GM12878 (cell line): ENCODE results near the gene GRIK2. TPM values are rescaled to one million over a fixed set of nuclear protein-coding genes. Genes with fewer than 3 reads are reported as not detected.

Experiments
- ATAC-seq: fragments of 200-7000 bp; cut with Tn5 transposase; 3 replicates; pipeline ENCODE4 v1.9.1; 2020; ENCODE audit warnings: mild to moderate bottlenecking, moderate library complexity
- BruUV-seq: library from RNA; stranded (reverse); fragments of 400-500 nt; replicated peaks from 2 replicates; lab custom pipeline; 2021; lab: Mats Ljungman, UMichigan
- CTCF ChIA-PET: fragments of 300-600 bp; sonication (Branson Sonifier 250); formaldehyde crosslinking; extraction: SDS; loops from one replicate; lab custom pipeline; 2021; ENCODE audit warnings: inconsistent platforms; lab: Yijun Ruan, JAX
- POLR2A ChIA-PET: fragments of 350-600 bp; formaldehyde crosslinking; extraction: SDS; loops from one replicate; lab custom pipeline; 2021; ENCODE audit warnings: inconsistent platforms; lab: Charles Lee
- RAD21 ChIA-PET: fragments of 300-600 bp; sonication (Branson Sonifier 250); formaldehyde crosslinking; loops from one replicate; lab custom pipeline; 2023; ENCODE audit warnings: antibody characterized with exemption; ENCODE audit not compliant: unreplicated experiment; lab: Charles Lee
- SMC1A ChIA-PET: fragments of 300-600 bp; sonication (Branson Sonifier 250); formaldehyde crosslinking; loops from one replicate; lab custom pipeline; 2023; ENCODE audit not compliant: unreplicated experiment, uncharacterized antibody; lab: Charles Lee
- DNase-seq: peaks from one replicate; pipeline ENCODE4 v3.0.0-alpha.2; 2011; ENCODE audit warnings: low read depth, low spot score
- FAIRE-seq: peaks from 3 replicates; lab custom pipeline; 2011; peaks lifted over from hg19 to GRCh38; lab: Jason Lieb, UNC
- H2AFZ ChIP-seq: 2 replicates; pipeline ENCODE4 v1.6.0; 2011; ENCODE audit warnings: low read depth, low read length, control low read depth; ENCODE audit not compliant: control insufficient read depth
- H3K27ac ChIP-seq: 2 replicates; pipeline ENCODE4 v1.5.1; 2011; ENCODE audit warnings: control low read depth; ENCODE audit not compliant: control insufficient read depth, insufficient read depth
- H3K27me3 ChIP-seq, 2 experiments: replicated peaks in 1 of 2; 2 replicates each; pipeline versions ENCODE4 v1.6.0 to v1.6.1; 2011; ENCODE audit warnings: low read length in 1 of 2; ENCODE audit not compliant: control insufficient read depth in 2 of 2, insufficient read depth in 2 of 2
- H3K36me3 ChIP-seq, 2 experiments: 2 replicates each; pipeline ENCODE4 v1.5.1; 2011; ENCODE audit warnings: low read length in 1 of 2; ENCODE audit not compliant: control insufficient read depth in 2 of 2, insufficient read depth in 2 of 2
- H3K4me1 ChIP-seq: 2 replicates; pipeline ENCODE4 v1.6.1; 2011; ENCODE audit warnings: mild to moderate bottlenecking, low read length, moderate library complexity, mixed read lengths; ENCODE audit not compliant: control insufficient read depth, insufficient read depth
- H3K4me2 ChIP-seq: 2 replicates; pipeline ENCODE4 v1.6.0; 2011; ENCODE audit warnings: control low read depth; ENCODE audit not compliant: control insufficient read depth, insufficient read depth
- H3K4me3 ChIP-seq: fragments of 200-600 bp; sonication (generic); 2 replicates; pipeline ENCODE4 v1.5.1; 2016
- H3K79me2 ChIP-seq: 2 replicates; pipeline ENCODE4 v1.6.0; 2011; ENCODE audit warnings: low read length; ENCODE audit not compliant: control insufficient read depth, insufficient read depth
- H3K9ac ChIP-seq: 2 replicates; pipeline ENCODE4 v1.8.0; 2011; ENCODE audit warnings: low read length, control low read depth, mixed read lengths; ENCODE audit not compliant: control insufficient read depth, insufficient read depth
- H3K9me3 ChIP-seq: replicated peaks from 3 replicates; pipeline ENCODE4 v1.5.1; 2011; ENCODE audit warnings: mild to moderate bottlenecking, low read length; ENCODE audit not compliant: control insufficient read depth, insufficient read depth
- H4K20me1 ChIP-seq: 2 replicates; pipeline ENCODE4 v1.6.0; 2011; ENCODE audit not compliant: control insufficient read depth, insufficient read depth
- EED ChIP-seq: sonication (generic); IDR thresholded peaks from 2 replicates; pipeline ENCODE4 v1.6.1; 2016; ENCODE audit warnings: antibody characterized with exemption, low read depth
- ESRRA ChIP-seq: IDR thresholded peaks from 2 replicates; pipeline ENCODE4 v1.6.1; 2012; ENCODE audit warnings: mild to moderate bottlenecking, low read length, improper control_type of control experiment
- EZH2 ChIP-seq: IDR thresholded peaks from 2 replicates; pipeline ENCODE4 v1.6.1; 2012; ENCODE audit warnings: low read depth, mild to moderate bottlenecking, control low read depth, inconsistent platforms, low read length, borderline replicate concordance; ENCODE audit not compliant: control insufficient read depth
- KAT2A ChIP-seq: conservative IDR thresholded peaks from 2 replicates; pipeline ENCODE4 v1.6.1; 2011; ENCODE audit warnings: low read depth, low read length; ENCODE audit not compliant: control insufficient read depth
- MYB ChIP-seq: fragments of 150-350 bp; IDR thresholded peaks from 2 replicates; pipeline ENCODE4 v1.6.1; 2014; ENCODE audit warnings: mild to moderate bottlenecking, low read depth, low read length, borderline replicate concordance
- PKNOX1 ChIP-seq: fragments of 450-650 bp; IDR thresholded peaks from 2 replicates; pipeline ENCODE4 v1.6.1; 2016; ENCODE audit warnings: mild to moderate bottlenecking
- POLR2AphosphoS5 ChIP-seq: IDR thresholded peaks from 2 replicates; pipeline ENCODE4 v1.6.1; 2011; ENCODE audit warnings: mild to moderate bottlenecking, low read length, inconsistent platforms
- SMC3 ChIP-seq: IDR thresholded peaks from 2 replicates; pipeline ENCODE4 v1.6.1; 2011; ENCODE audit warnings: low read length, improper control_type of control experiment, borderline replicate concordance
- SREBF1 ChIP-seq: IDR thresholded peaks from 2 replicates; pipeline ENCODE4 v1.6.1; 2012; ENCODE audit warnings: mild to moderate bottlenecking, low read length
- SUZ12 ChIP-seq: fragments of 200-600 bp; sonication (generic); IDR thresholded peaks from one replicate; pipeline ENCODE4 v1.6.1; 2018; ENCODE audit warnings: antibody characterized with exemption, mild to moderate bottlenecking; ENCODE audit not compliant: unreplicated experiment
- TBL1XR1 ChIP-seq: IDR thresholded peaks from 2 replicates; pipeline ENCODE4 v1.6.1; 2012; ENCODE audit warnings: low read depth, low read length, improper control_type of control experiment
- ZBED1 ChIP-seq: IDR thresholded peaks from 2 replicates; pipeline ENCODE4 v1.6.1; 2016; ENCODE audit warnings: borderline replicate concordance
- ZBTB33 ChIP-seq: fragments of 450-650 bp; IDR thresholded peaks from 2 replicates; pipeline ENCODE4 v1.6.1; 2017; ENCODE audit warnings: mild to moderate bottlenecking
- in situ Hi-C: fragments of 300-500 bp; cut with MboI; formaldehyde crosslinking; loops from 9 replicates; pipeline ENCODE4 v1.14.3; 2018; ENCODE audit warnings: mixed read lengths
- intact Hi-C: fragments of 100-400 bp; cut with micrococcal nuclease; formaldehyde crosslinking; loops from one replicate; pipeline ENCODE4 v1.14.2; 2022; ENCODE audit not compliant: unreplicated experiment
- polyA plus RNA-seq, 11 experiments: library from polyadenylated mRNA; depleted of rRNA in 4 of 11; unstranded in 6 of 11; stranded (reverse) in 5 of 11; fragments of >200 nt; fragmentation: Nextera tagmentation in 4 of 11; fragmentation: Illumina TruSeq in 1 of 11; extraction: Ambion mirVana in 4 of 11; extraction: Trizol in 1 of 11; gene quantifications; 1 replicate in 1 of 11; 2 replicates in 10 of 11; pipeline versions ENCODE4 v1.2.1 to v1.2.3, GENCODE V29; 2011 to 2016; ENCODE audit warnings: inconsistent platforms in 2 of 11, missing spikeins in 2 of 11, low read depth in 1 of 11
- total RNA-seq, 4 experiments: library from RNA; depleted of rRNA in 3 of 4; stranded (reverse); fragments of >200 nt in 3 of 4; fragmentation: Illumina TruSeq in 1 of 4; extraction: Trizol in 1 of 4; gene quantifications; 2 replicates each; pipeline versions ENCODE4 v1.2.1 to v1.2.3, GENCODE V29; 2013 to 2021

GRIK2 gene
- total and polyA plus RNA-seq, 10 of the 15 experiments (the other 5 are each of a cell fraction or from before 2014, with no cell fraction given) = not detected

- no peaks in the 10 kb centered on the region for H3K4me1 ChIP-seq
- H3K27me3 ChIP-seq = no peaks in the 10 kb centered on the region
- ATAC-seq = no peak
- no peaks in the 10 kb centered on the region for H4K20me1 ChIP-seq
- BruUV-seq = no TSS peak
- no peaks in the 10 kb centered on the region for H3K9me3 ChIP-seq
- H3K9ac ChIP-seq = no peak overlapping the region
- RAD21 ChIA-PET = no interaction called here
- CTCF ChIA-PET = no interaction called here
- H3K36me3 ChIP-seq = no peaks in the 10 kb centered on the region
- intact Hi-C loops (no loop called here), in situ Hi-C loops (no loop called here)
- H2AFZ ChIP-seq = no peak overlapping the region
- H3K27ac ChIP-seq = no peak overlapping the region
- no peak for TF ChIP-seq EZH2
- TF ChIP-seq KAT2A = no peak
- no peak for TF ChIP-seq PKNOX1
- no peak for TF ChIP-seq SMC3
- no peak for TF ChIP-seq SUZ12
- no peak for TF ChIP-seq SREBF1
- TF ChIP-seq ZBED1 = no peak
- TF ChIP-seq TBL1XR1 = no peak
- TF ChIP-seq EED = no peak
- TF ChIP-seq POLR2AphosphoS5 = no peak
- TF ChIP-seq ESRRA = no peak
- no peak for TF ChIP-seq MYB
- no peak for TF ChIP-seq ZBTB33
- H3K4me2 ChIP-seq = no peak overlapping the region
- SMC1A ChIA-PET = no interaction called here
- no peak for FAIRE-seq
- no peak overlapping the region for H3K4me3 ChIP-seq
- POLR2A ChIA-PET = no interaction called here
- no peaks in the 10 kb centered on the region for H3K79me2 ChIP-seq
- DNase-seq = no peak
Observed at GRCh38 chr6:101747160-101747559, 353.7 kb downstream of the GRIK2 start.
